Skeletal muscle tissue (tissue), 4 donors: ENCODE data around the gene THRSP. TPM values are rescaled to one million over a fixed set of nuclear protein-coding genes. Genes with fewer than 3 reads are reported as not detected.
"Not testable (repeated sequence)": the region's sequence is repeated elsewhere in the genome, so short reads cannot be mapped to it uniquely, and the experiment has no call there.

ENCODE experiments used
- H3K27ac ChIP-seq: one replicate; pipeline ENCODE4 v1.7.0; 2013; ENCODE audit warnings: mild to moderate bottlenecking, low read depth, low read length, inconsistent platforms
- H3K27me3 ChIP-seq, 3 donors: one replicate each; pipeline ENCODE4 v1.7.0; 2013; ENCODE audit warnings: low read length in 3 of 3; ENCODE audit not compliant: control insufficient read depth in 3 of 3, insufficient read depth in 3 of 3
- H3K36me3 ChIP-seq, 3 donors: one replicate each; pipeline ENCODE4 v1.7.0; 2013; ENCODE audit warnings: low read length in 3 of 3; ENCODE audit not compliant: control insufficient read depth in 3 of 3, insufficient read depth in 3 of 3
- H3K4me1 ChIP-seq, 3 donors: one replicate each; pipeline ENCODE4 v1.7.0; 2013; ENCODE audit warnings: low read length in 3 of 3, mild to moderate bottlenecking in 3 of 3; ENCODE audit not compliant: control insufficient read depth in 3 of 3, insufficient read depth in 3 of 3
- H3K4me3 ChIP-seq, 3 donors: one replicate each; pipeline ENCODE4 v1.7.0; 2013; ENCODE audit warnings: low read length in 3 of 3
- H3K9ac ChIP-seq, 3 donors: one replicate each; pipeline ENCODE4 v1.7.0; 2013; ENCODE audit warnings: low read length in 3 of 3, mild to moderate bottlenecking in 3 of 3, moderate library complexity in 2 of 3, low read depth in 1 of 3
- H3K9me3 ChIP-seq, 3 donors: one replicate each; pipeline ENCODE4 v1.7.0; 2013; ENCODE audit warnings: low read length in 3 of 3; ENCODE audit not compliant: control insufficient read depth in 3 of 3
- total RNA-seq: library from RNA; depleted of rRNA; stranded (reverse); fragments of >200 nt; gene quantifications from one replicate; pipeline ENCODE4 v1.2.3, GENCODE V29; 2014
- donor health status: Osteomylitis.

Gene THRSP
- total RNA-seq, 1 donor from 2014 or later = 26.1 TPM

DNA sequence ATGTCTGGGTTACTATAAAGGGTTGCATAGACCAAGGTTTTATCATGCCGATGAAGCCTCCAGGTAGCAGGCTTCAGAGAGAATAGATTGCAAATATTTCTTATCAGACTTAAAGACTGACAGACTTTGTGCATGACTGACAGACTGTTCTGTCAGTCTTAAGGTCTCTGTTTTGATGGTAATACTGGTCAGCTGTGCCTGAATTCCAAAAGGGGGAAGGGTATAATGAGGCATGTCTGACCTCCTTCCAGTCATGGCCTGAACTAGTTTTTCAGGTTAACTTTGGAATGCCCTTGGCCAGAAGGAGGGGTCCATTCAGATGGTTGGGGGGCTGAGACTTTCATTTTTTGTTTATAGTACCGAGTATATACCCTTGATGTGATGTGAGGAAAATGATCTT lies 35.9 kb upstream of the THRSP start:
- Histone ChIP-seq H3K9ac (no peak overlapping the region), H3K4me3 (no peak overlapping the region), H3K27ac (no peak overlapping the region), H3K9me3 (no peaks in the 10 kb centered on the region), H3K27me3 (peaks cover 0 to 4% (median 0%) of the 10 kb centered on the region in 3 donors), H3K4me1 (peaks cover 2 to 7% (median 7%) of the 10 kb centered on the region in 3 donors), H3K36me3 (no peaks in the 10 kb centered on the region)

DNA sequence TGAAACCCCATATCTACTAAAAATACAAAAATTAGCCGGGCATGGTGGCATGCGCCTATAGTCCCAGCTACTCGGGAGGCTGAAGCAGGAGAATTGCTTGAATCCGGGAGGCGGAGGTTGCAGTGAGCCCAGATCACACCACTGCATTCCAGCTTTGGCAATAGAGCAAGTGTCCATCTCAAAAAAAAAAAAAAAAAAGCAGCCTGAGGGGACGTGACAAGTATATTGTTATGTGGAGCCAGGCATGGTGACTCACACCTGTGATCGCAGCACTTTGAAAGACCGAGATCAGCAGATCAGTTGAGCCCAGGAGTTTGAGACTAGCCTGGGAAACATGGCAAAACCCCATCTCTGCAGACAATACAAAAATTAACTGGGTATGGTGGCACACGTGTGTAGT lies 35.2 kb upstream of the THRSP start:
- not testable (repeated sequence) for H3K4me3 ChIP-seq, H3K36me3 ChIP-seq, H3K27me3 ChIP-seq, H3K27ac ChIP-seq, H3K9me3 ChIP-seq, H3K4me1 ChIP-seq, H3K9ac ChIP-seq

DNA sequence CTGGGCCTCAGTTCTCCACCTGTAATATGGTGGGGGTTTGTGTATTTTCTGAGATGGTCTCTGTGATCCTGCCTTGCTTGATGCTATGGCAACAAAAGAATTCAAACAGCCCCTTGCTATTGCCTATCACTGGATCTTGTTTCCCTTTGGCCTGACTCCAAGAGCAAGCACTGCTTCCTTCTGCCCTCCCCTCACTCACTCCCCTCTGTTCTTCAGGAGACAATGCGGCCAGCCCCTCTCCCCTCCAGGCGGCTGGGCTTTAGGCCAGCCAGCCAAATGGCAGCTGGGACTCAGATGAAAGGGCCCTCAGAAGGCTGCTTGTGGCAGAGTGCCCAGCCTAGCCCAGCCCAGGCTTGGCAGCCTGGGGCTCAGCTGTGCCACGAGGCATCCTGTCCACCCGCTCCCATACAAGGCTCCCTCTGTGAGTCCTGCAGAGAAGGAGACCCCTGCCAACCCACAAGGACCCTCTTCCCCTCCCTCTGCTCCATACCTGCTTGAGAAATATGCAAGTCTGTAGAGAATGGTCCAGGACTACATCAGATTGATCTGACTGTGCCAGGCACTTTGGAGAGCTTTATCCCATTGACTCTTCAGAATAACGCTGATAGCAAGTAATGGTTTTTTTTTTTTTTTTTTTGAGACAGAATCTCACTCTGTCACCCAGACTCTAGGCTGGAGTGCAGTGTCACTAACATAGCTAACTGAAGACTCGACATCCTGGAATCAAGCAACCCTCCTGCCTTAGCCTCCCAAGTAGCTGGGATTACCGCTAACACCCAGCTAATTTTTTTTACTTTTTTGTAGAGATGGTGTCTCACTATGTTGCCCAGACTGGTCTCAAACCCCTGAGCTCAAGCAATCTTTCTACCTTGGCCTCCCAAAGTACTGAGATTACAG lies 33.0 kb upstream of the THRSP start:
- Histone ChIP-seq H3K9ac (peak overlapping the region in 1 of 3 donors; percentile 9), H3K27me3 (no peaks in the 10 kb centered on the region), H3K4me3 (no peak overlapping the region), H3K27ac (no peak overlapping the region), H3K9me3 (no peaks in the 10 kb centered on the region), H3K36me3 (no peaks in the 10 kb centered on the region), H3K4me1 (peaks cover 0 to 7% (median 7%) of the 10 kb centered on the region in 3 donors)

DNA sequence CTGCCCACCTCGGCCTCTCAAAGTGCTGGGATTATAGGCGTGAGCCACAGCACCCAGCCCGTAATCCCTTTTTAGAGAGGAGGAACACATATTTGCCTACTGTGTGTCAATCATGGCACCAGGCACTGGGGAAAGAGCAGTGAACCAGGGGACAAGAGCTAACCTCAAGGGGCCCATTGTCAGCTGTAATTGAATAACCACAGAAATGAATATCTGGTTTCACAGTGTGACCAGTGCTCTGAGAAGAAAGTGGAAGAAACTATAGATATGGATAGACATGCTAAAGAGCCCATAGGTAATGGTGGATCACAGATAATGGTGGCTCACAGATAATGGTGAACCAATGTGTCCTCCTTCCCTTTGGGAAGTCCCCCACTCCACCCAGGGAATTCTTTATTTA lies 32.0 kb upstream of the THRSP start:
- peaks cover 0 to 7% (median 7%) of the 10 kb centered on the region in 3 donors for H3K4me1 ChIP-seq
- no peak overlapping the region for H3K27ac ChIP-seq
- no peaks in the 10 kb centered on the region for H3K27me3 ChIP-seq
- H3K9ac ChIP-seq = no peak overlapping the region
- no peaks in the 10 kb centered on the region for H3K9me3 ChIP-seq
- H3K36me3 ChIP-seq = no peaks in the 10 kb centered on the region
- no peak overlapping the region for H3K4me3 ChIP-seq

DNA sequence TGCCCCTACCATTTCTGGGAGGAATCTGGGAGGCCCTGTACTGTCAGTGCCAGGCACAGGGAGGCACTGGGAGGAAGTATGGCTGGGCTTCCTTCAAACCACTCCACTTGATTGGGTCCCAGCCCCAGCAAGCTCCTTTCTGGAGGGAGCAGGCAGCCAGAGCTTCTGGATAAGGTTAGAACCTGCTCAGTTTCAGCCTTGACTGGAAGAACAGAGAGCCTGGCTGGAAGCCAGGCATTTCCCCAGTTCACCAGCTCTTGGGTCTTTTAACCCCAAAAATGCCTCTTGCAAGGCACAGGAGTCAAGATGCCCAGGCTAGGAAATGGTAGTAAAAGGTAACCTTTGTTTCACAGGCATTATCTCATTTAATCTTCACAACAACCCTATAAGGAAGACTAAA lies 31.6 kb upstream of the THRSP start:
- H3K27ac ChIP-seq = no peak overlapping the region
- no peaks in the 10 kb centered on the region for H3K9me3 ChIP-seq
- no peak overlapping the region for H3K9ac ChIP-seq
- no peak overlapping the region for H3K4me3 ChIP-seq
- H3K27me3 ChIP-seq = no peaks in the 10 kb centered on the region
- H3K36me3 ChIP-seq = no peaks in the 10 kb centered on the region
- peaks cover 0 to 7% (median 7%) of the 10 kb centered on the region in 3 donors for H3K4me1 ChIP-seq

DNA sequence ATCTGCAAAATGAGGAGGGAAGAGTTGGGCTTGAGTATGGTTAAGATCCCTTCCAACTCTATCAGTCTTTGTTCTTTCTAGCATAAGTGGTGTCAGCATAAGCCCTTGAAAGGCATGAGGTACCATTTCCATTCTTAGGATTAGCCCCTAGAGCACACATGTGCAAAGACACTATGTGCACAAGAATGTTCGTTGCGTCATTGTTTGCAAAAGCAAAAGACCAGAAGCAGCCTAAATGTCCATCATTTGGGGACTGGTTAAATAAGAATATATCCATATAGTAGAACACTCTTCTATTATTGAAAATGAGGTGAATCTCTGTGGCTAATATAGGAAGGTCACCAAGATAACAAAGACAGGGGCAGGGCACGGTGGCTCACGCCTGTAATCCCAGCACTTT lies 30.6 kb upstream of the THRSP start:
- H3K9me3 ChIP-seq = no peaks in the 10 kb centered on the region
- H3K27ac ChIP-seq = no peak overlapping the region
- H3K36me3 ChIP-seq = no peaks in the 10 kb centered on the region
- H3K4me1 ChIP-seq = peaks cover 0 to 7% (median 7%) of the 10 kb centered on the region in 3 donors
- H3K4me3 ChIP-seq = no peak overlapping the region
- no peaks in the 10 kb centered on the region for H3K27me3 ChIP-seq
- H3K9ac ChIP-seq = no peak overlapping the region

DNA sequence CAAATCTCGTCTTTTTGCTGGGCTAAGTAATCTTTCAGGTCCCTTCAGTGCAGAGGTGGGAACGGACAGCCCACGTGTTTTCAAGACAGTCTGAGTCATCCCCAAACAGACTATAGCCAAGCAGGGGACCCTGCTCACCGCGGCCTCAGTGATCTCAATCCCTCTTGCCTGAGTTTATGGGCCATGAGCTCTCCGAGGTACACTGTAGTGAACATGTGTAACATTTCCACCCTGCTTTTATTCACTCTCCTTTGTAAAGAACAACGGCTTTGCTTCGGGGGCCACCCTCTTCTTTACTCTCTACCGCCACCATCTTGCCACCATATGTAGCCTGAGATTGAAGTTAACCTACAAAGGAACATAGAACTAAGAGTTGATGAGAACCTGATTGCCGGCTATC lies 29.0 kb upstream of the THRSP start:
- no peaks in the 10 kb centered on the region for H3K9me3 ChIP-seq
- no peak overlapping the region for H3K27ac ChIP-seq
- H3K4me1 ChIP-seq = peaks cover under 1 to 7% (median 7%) of the 10 kb centered on the region in 3 donors
- no peaks in the 10 kb centered on the region for H3K36me3 ChIP-seq
- no peak overlapping the region for H3K9ac ChIP-seq
- H3K4me3 ChIP-seq = no peak overlapping the region
- no peaks in the 10 kb centered on the region for H3K27me3 ChIP-seq

DNA sequence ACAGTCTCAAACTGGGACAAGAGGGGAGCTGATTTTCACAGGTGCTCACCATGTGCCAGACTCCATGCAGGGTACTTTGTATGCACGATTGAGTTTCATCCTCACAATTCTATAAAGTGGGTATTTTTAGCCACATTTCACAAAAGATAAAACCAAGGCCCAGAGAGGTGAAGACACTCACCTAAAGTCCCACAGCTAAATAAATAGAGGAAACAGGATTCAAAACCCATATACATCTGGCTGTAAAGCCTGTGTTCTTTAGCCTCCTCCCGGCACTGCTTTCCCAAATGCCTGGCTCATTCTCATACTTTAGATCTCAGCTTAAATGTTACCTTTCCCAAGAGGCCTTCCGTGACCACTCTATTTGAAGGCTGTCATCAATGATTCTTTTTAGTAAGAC lies 27.3 kb upstream of the THRSP start:
- H3K27ac ChIP-seq = no peak overlapping the region
- H3K36me3 ChIP-seq = no peaks in the 10 kb centered on the region
- H3K9ac ChIP-seq = no peak overlapping the region
- H3K4me1 ChIP-seq = peaks cover 0 to 9% (median 3%) of the 10 kb centered on the region in 3 donors
- H3K27me3 ChIP-seq = no peaks in the 10 kb centered on the region
- H3K4me3 ChIP-seq = no peak overlapping the region
- no peaks in the 10 kb centered on the region for H3K9me3 ChIP-seq

DNA sequence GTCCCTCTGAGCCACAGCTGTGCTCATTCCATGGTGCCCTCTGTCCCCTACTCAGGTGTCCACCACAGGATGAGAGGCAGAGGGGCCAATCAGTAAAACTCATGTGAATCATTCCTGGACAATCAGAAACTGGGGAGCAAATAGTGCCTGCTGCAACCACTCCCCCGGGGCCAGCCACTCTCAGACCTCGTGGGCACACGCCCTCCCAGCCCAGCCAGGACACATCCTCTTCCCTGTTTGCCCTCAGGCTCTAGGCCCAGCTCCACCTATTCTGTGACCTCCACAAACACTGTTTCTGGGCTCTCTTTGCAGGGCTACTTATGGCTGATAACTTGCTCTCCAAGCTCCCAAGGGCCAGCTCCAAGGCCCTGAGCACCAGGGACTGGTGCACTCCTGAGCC lies 26.6 kb upstream of the THRSP start:
- no peak overlapping the region for H3K27ac ChIP-seq
- H3K4me3 ChIP-seq = no peak overlapping the region
- H3K9ac ChIP-seq = no peak overlapping the region
- peaks cover 0 to 9% (median 3%) of the 10 kb centered on the region in 3 donors for H3K4me1 ChIP-seq
- H3K9me3 ChIP-seq = no peaks in the 10 kb centered on the region
- no peaks in the 10 kb centered on the region for H3K36me3 ChIP-seq
- no peaks in the 10 kb centered on the region for H3K27me3 ChIP-seq

DNA sequence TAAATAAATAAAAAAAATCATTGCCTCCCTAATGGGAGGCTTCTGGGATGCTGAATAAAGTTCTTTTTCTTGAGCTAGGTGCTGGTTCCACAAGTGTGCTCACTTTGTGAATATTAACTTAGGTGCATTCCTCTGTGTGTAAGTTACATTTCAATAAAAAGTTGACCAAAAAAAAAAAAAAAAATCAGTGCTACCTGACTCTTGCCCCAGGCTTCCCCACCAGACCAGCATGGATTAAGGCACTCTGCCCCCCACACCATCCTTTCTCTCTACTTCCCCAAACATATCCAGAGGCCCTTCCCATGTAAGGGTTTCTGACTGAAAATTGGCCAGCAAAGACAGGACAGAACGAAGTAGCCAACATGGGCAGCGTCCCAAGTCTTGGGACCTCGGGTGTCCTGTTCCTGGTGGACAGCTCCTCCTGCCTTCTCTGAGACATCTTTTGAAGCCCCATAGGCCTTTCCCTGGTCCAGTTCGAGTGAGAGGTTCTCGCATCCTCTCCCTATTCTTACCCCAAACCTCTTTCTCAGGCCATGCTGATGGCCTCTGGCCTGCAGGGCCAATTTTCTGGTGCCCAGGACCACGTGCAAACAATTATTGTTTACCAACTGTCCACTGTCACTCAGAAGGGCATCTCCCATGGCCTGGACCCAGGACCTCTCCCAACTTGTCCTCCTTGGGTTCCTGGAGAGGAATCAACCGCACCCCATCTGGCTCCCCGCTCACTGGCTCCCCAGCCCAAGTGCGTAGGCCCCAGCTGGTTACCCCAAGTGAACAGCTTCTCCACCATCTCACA lies 25.6 kb upstream of the THRSP start:
- H3K27me3 ChIP-seq = no peaks in the 10 kb centered on the region
- no peak overlapping the region for H3K27ac ChIP-seq
- no peaks in the 10 kb centered on the region for H3K9me3 ChIP-seq
- H3K4me1 ChIP-seq = peaks cover 0 to 9% (median 3%) of the 10 kb centered on the region in 3 donors
- no peaks in the 10 kb centered on the region for H3K36me3 ChIP-seq
- H3K4me3 ChIP-seq = no peak overlapping the region
- no peak overlapping the region for H3K9ac ChIP-seq
